NCI-H2107 treated with DMSO at 0.1 percent for 48 hours (cell line): ENCODE measurements around the gene VAMP5.
"Not testable (repeated sequence)": the region's sequence is repeated elsewhere in the genome, so short reads cannot be mapped to it uniquely, and the experiment has no call there.

Experiments
- DNase-seq: peaks from one replicate; lab custom pipeline; 2025; ENCODE audit not compliant: unreplicated experiment; lab: John Stamatoyannopoulos, UW

VAMP5 gene, protein sequence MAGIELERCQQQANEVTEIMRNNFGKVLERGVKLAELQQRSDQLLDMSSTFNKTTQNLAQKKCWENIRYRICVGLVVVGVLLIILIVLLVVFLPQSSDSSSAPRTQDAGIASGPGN

DNA sequence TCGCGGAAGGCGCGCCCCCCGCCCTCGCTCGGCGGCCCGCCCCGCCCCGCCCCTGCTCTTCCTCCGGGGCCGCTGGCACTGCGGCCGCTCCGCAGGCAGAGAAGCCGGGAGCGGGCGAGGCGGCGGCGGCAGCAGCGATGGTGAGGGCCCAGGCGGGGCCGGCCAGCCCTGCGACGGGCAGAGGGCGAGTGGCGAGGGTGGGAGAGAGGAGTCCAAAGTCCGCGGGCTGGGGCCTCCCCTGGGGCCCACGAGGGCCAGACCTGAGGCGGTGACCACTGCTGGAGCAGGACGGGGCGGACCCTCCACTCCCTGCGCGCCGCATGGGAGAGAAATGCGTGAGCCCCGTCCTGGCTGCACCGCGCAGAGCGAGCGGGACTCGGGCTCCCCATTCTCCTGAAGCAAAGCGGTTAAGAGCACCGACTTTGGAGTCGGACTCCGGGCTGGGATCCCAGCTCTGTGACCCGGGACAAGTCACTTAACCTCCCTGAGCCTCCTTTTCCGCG lies at the start of gene VAMP5:
Gene VAMP5 (plus strand): TSS at position 78 of the 503 bp plus-strand sequence. CDS start 60 bp downstream, at position 138.
- no peak for DNase-seq

DNA sequence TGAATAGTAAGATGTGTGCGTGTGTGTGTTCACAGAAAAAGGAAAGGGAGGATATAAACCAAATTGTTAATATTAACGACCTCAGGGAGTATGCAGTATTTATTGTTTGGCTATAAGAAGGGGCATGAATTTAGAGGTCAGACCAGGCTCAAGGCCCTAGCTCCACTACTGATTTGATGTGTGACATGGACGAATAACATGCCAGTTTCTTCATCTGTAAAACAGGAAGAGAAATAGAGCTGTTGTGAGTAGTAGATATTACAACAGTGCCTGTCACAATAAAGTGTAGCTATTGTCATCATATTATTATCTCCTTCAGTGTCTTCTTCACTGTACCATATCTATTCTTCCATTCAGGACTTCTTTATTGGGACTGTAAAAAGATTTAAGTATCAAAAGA lies 49.4 kb upstream of the VAMP5 start:
- DNase-seq: no peak

DNA sequence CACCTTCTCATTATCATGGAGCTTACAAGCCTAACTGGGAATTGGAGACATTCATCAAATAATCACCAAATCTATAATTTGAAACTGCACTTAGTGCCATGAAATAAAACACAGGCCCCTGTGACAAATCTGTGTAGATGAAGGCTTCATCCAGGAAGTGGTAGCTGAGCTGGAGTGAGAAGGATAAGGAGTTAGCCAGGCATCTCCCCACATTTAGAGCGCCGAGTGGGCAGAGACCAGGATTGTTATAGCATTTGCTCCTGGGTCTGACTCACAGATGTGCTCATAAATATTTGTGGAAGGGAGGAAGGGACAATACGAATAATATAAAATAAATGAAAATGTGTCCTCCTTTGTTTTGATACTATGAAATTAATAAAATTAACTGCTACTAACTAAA lies 47.8 kb upstream of the VAMP5 start:
- DNase-seq: no peak

DNA sequence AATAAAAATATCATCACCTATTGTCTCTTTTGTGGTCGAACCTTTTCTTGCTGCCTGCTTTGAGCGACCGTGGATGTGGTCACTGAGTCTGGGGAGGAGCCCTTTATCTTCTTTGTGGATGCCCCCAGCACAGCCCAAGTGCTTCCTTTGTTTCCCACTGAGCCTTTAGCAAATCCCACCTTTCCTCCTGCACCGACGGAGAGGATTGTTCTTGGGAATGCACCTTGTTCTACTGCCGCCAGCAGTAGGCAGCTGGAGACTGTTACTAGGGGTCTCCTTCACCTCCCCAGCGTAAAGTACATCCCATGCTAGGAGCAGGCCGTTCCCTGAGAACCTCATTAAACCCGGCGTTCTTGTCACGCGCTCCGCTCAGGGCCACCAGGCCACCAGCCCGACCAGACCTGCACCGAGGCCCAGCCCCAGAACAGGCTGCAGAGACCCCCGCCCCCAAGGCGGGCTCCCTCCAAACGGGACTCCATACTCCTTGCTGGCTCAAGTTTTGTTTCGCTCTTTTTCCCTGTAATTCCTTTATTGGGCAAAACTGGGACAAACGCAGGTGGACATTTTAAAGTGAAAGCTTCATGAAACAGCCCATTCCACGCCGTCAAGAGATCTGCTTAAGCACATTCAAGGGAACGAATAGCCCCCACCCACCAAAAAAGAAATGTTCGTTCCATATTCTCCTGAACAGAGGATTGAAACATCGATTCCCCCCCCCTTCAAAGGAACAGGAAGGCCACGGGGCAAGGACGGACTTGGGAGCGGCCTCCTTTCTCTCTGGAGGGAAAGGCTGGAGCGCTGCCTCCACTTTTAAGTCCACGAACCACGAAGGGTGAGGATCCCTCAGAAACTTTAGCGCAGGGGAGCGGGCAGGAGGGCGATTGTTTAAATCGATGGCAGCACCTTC lies 46.4 kb upstream of the VAMP5 start:
- DNase-seq: no peak

DNA sequence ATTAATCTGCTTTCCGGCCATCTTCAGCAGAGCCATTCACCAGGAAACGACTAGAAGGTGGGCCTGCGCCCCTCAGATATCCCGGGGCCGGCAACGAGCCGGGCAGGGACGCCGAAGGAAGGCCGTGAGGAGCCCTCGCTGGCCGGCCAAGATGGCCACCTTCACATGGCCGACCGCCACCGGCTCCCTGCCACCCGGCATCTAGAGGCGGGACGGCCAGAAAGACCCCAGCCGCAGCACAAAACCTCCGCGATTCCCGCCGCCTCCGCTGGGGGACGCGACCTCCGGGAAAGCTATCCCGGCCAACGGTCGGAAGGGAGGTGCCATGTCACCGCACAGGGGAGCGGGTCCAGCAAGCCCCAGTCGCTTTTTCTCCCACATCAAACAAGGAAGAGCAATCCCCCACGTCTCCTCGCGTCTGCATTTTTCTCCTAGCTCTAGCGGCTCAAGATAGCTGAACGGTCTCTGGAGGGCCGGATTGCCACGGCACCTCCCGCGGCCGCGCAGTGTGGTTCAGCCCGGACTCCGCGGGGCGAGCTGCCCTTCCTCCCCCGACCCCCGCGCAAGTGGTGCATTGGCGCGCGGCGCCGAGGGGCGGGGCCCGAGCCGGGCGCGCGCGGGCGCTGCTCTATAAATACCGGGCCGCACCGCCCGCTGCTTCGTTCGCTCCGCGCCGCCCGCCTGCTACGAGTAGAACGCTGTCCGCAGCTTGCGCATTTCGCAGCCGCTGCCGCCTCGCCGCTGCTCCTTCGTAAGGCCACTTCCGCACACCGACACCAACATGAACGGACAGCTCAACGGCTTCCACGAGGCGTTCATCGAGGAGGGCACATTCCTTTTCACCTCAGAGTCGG lies 45.5 kb upstream of the VAMP5 start, which contains the start of gene MAT2A:
Gene MAT2A (plus strand): TSS at position 662 of the 854 bp plus-strand sequence. CDS start 120 bp downstream, at position 782.
- DNase-seq: peak; percentile 76

DNA sequence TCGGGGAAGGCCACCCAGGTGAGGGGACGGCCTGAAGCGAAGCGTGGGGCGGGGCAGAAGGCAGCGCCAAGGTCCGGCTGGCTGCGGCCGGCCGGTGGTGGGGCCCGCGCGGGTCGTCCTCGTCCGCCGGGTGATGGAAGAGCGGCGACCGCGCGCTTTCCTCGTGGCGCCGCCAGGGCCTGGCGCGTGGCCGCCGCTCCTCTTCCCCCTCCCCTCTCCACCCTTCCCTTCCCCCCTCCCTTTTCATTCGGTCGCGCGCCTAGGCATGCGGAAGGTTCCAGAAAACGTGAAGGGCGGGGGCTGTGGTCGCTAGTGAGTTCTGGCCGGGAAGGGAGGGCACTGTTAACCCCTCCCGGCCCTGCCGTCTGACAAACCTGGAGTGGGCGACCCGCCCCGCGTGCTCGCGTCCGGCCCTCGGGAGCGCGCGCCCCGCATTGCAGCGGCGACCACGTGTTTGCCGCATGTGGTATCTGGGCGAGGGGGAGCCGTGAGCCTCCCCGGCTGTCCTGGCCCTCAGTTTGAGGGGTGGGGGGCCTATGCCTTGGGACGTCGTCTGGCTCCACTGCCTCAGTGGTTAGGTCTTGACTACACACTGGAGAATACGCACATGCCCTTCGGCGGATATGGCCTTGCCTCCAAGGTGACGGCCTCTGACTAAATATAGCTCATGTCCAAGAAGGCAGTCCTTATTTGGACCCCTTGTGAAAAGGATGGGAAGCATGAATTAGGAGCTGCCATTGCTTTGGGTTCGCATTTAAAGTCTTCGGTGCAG lies 44.7 kb upstream of the VAMP5 start:
- DNase-seq: no peak

DNA sequence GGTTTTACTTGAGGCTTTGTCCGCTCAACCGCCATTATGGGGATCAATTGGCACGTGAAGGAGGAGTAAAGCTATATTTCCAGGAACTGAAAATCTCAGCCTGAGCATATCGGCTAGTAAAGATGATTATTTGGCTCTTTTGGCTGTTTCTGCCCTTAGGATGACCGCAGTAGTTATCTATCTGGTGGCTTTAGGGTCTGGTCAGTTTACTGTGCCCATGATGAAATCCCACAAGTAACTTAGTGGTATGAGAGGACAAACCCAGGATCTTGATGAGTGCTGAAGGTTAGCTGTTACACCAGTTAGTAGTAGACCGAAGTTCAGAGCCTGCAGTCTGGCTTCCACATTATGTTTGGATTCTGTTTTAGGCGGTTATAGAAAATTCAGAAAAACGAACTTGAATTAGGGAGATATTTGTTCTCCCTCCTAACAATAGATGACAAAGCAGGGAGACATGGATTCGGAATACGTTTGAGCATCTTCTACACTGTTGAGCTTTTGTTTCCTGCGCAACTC lies 44.0 kb upstream of the VAMP5 start:
- no peak for DNase-seq

DNA sequence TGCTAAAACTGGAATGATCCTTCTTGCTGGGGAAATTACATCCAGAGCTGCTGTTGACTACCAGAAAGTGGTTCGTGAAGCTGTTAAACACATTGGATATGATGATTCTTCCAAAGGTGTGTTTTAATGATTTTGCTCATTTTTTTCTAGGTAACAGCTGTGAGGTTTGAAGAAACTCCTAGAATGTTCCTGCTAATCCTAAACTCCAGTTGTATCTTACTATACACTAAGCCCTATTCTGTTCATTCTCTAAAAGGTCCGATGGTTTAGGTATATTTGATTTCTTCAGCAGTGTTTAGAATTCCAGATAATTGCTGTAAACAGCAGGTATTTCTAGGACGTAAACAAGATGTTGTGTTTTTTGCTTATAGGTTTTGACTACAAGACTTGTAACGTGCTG lies 43.0 kb upstream of the VAMP5 start:
- no peak for DNase-seq

DNA sequence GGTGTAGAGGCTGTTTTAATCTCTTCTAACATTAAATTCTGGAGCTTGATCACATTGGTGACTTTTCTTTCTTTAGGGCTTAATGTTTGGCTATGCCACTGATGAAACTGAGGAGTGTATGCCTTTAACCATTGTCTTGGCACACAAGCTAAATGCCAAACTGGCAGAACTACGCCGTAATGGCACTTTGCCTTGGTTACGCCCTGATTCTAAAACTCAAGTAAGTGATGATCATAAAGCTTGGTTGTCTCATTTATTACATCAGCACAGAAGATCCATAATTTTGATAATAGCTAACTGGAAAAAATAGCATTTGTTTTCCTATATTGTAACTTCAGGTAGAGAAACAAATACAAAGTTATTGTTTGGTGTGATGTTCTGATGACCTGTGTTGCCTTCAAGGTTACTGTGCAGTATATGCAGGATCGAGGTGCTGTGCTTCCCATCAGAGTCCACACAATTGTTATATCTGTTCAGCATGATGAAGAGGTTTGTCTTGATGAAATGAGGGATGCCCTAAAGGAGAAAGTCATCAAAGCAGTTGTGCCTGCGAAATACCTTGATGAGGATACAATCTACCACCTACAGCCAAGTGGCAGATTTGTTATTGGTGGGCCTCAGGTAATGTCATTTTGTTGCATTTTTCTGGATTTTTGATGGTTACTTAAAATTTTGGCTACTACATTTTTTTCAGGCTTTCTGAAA lies 42.3 kb upstream of the VAMP5 start:
- DNase-seq: no peak

DNA sequence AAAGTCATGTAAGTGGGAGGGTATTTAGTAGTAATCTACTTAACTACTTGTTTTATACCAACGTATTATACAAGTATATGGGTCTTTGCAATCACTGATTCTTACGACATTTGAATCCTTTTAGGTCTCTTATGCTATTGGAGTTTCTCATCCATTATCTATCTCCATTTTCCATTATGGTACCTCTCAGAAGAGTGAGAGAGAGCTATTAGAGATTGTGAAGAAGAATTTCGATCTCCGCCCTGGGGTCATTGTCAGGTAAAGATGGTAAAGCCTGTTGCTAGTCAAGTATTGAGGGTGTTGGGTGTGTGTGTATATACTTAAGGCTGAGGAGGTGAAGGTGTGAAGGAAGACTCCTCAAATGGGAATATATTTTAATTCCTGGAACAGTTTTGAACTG lies 41.5 kb upstream of the VAMP5 start:
- DNase-seq: no peak

DNA sequence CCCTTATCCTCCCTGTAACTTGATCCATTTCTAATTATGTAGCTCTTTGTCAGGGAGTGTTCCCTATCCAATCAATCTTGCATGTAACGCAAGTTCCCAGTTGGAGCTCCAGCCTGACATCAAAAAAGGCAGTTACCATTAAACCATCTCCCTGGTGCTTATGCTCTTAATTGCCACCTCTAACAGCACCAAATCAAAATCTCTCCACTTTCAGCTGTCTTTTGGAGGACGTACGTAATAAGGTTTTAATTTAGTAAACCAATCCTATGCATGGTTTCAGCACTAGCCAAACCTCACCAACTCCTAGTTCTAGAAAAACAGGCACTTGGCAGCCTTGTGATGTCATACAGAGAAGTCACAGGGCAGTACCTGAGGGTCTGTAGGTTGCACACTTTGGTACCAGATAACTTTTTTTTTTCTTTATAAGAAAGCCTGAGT lies 40.0 kb upstream of the VAMP5 start:
- peak; percentile 41 for DNase-seq

DNA sequence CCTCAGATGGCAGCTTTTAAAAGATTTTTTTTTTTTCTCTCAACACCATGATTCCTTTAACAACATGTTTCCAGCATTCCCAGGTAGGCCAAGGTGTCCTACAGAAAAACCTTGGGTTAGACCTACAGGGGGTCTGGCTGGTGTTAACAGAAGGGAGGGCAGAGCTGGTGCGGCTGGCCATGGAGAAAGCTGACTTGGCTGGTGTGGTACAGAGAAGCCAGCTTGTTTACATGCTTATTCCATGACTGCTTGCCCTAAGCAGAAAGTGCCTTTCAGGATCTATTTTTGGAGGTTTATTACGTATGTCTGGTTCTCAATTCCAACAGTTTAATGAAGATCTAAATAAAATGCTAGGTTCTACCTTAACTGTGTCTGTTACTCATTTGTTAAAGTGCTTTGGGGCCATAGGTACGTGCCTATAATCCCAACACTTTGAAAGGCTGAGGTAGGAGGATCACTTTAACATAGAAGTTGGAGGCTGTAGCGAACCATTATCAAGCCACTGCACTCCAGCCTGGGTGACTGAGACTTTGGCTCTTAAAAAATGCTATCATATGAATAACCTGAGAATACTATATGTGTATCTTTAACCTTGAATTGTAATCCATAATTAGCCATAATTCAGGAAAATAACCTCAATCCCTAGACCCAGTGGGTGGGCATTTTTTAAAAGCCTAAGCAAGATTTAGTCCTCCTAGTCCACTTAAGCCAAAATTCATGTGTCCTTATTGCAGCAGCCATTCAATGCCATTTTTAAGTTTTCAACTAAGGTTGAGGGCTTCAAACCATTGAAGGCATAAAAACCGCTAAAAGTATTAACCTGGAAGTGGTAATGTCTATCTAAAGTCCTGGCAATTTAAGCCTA lies 39.1 kb upstream of the VAMP5 start:
- DNase-seq: not testable (repeated sequence)

DNA sequence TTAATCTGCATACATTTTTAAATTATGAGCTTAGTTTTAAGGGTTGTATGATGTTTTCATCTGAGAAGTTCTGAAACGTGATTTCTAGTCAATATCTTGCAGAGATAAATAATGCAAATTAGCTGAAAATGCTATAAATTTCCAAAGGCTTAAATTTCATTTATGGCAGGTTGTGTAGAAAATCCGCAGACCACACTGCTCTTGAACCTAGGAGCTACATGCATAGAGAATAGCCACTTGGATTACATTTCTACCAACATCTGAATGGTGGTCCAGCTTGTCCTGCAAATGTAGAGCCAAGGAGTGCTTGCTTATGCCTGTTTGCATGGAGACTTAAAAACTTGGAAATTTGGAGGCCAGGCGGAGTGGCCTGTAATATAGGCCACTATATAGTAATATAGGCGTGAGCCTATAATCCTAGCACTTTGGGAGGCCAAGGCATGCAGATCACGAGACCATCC lies 38.4 kb upstream of the VAMP5 start:
- no peak for DNase-seq

DNA sequence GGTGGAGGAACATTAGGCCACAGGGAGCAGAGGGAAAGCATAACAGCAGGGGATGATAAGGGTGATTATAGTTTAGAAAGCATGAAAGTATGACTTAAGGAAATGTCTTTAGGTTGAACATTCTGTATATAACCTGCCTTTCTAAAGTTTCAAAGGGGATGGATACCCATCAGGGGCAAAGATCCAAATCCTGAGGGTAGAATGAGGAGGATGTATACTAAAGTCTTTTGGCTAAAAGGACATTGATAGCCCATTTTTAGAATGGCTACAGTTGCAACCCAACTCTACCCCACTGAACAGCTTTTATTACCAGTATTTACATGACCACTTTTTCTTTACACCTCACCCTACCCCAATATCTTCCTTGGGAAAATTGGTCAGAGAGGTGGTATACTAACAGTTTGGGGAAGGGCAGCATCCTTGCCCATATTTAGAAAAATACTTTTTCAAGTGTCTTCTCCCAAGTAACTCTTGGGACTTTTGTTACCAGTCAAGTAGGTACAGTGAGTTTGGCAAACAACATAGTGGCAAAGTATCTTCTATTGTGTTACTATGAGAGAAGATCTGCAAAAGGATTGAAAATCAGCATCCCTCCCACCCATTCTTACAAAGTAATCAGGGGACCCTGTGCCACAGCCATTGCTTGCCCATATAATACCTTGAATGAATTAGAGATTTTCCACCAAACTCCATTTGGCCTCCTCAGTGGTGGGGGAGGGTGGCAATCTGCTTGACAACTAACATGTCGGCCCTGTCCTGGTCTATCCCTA lies 37.0 kb upstream of the VAMP5 start:
- no peak for DNase-seq

DNA sequence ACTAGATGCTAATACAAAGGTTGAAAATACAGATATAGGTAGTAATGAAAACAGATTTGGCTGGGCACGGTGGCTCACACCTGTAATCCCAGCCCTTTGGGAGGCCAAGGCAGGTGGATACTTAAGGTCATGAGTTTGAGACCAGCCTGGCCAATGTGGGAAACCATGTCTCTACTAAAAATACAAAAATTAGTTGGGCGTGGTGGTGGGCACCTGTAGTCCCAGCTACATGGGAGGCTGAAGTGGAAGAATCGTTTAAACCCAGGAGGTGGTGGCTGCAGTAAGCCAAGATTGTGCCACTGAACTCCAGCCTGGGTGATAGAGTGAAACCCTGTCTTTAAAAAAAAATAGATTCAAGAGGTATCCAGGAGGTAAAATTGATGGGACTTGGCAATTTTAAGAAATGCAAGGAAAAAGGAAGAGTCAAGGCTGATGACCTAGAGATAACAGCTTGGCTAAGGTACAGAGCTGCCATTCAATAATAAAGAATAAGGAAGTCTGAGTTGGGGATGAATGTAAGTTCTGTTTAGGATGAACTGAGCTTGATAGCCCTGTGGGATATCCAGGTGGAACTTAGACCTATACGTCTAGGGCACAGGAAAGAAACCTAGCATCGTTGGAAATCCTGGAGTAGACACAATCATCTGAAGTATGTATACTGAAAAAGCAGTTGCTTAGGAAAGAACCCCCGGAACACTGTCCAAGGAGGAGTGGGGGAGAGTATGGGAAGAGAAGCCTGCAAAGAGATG lies 36.2 kb upstream of the VAMP5 start:
- DNase-seq: no peak

DNA sequence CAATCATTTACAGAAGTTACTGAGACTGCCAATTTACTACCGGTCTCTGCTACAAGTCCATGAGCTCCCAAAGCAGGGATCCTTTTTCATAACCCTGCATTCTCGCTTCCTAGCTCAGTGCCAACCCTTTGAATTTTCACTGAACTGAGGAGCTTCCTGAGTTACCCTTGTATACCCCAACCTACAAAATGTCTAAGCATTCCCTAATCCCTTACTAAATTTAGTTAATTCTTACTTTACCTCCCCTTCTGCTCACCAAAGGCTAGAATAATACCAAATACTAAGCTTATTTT lies 35.7 kb upstream of the VAMP5 start:
- no peak for DNase-seq

DNA sequence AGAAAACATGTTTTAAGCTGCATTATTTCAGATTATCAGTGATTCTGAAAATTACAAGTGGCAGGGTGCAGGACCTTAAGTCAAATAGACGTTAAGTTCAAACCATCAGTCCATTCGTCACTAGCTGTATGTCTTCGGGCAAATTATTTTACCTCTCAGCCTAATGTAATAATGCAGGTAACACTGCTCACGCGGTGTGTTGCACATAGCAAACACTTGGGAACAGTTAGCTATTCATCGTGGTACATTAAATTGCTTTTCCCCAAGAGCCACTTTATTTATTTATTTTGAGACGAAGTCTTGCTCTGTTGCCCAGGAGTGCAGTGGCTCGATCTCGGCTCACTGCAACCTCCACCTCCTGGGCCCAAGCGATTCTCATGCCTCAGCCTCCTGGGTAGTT lies 35.1 kb upstream of the VAMP5 start:
- no peak for DNase-seq
